NB4 (cell line): ENCODE data around the gene TBC1D4.

Source experiments
- CTCF ChIP-seq: IDR thresholded peaks from one replicate; pipeline ENCODE4 v1.5.1; 2012; ENCODE audit warnings: low read depth, low read length
- MAX ChIP-seq: IDR thresholded peaks from 2 replicates; pipeline ENCODE4 v1.6.1; 2011; ENCODE audit warnings: low read depth, low read length
- MYC ChIP-seq: IDR thresholded peaks from 2 replicates; pipeline ENCODE4 v1.6.1; 2011; ENCODE audit warnings: low read depth, low read length

- no peak for TF ChIP-seq CTCF
- TF ChIP-seq MYC = no peak
- no peak for TF ChIP-seq MAX
Measured at GRCh38 chr13:75329097-75329496, 152.9 kb downstream of the TBC1D4 start.
